Superior temporal gyrus (tissue), 1 donor: ENCODE measurements around the gene VPS9D1.
"Not testable (repeated sequence)": the region's sequence is repeated elsewhere in the genome, so short reads cannot be mapped to it uniquely, and the experiment has no call there.

ENCODE experiments used
- DNase-seq: peaks from one replicate; pipeline ENCODE4 v3.0.0-alpha.2; 2016; ENCODE audit errors: extremely low spot score

VPS9D1 gene

GRCh38 chr16:89664238-89664637 lies 56.5 kb downstream of the VPS9D1 start:
- DNase-seq: not testable (repeated sequence)

- DNase-seq: no peak
Observed at GRCh38 chr16:89661215-89661614, 59.5 kb downstream of the VPS9D1 start.

- no peak for DNase-seq
Observed at GRCh38 chr16:89660146-89660545, 60.6 kb downstream of the VPS9D1 start.

GRCh38 chr16:89658221-89658879 lies 62.3 kb downstream of the VPS9D1 start:
- DNase-seq: no peak

GRCh38 chr16:89657442-89658220 lies 63.1 kb downstream of the VPS9D1 start, which contains the start of the genes CHMP1A and SPATA33:
Gene CHMP1A (minus strand): TSS chr16:89657708. CDS start chr16:89657588, 120 bp downstream.
Gene SPATA33 (plus strand): TSS chr16:89657836. CDS start chr16:89657912, 76 bp downstream.
- peak; percentile 86 for DNase-seq
